Activated naive CD4-positive, alpha-beta T cell treated with Interleukin-2 at 50 U/mL for 16 hours (primary cell): ENCODE measurements around the gene DHCR24.

Source experiments
- DNase-seq: peaks from one replicate; pipeline ENCODE4 v3.0.0-alpha.2; 2020

The DHCR24 gene

DNA sequence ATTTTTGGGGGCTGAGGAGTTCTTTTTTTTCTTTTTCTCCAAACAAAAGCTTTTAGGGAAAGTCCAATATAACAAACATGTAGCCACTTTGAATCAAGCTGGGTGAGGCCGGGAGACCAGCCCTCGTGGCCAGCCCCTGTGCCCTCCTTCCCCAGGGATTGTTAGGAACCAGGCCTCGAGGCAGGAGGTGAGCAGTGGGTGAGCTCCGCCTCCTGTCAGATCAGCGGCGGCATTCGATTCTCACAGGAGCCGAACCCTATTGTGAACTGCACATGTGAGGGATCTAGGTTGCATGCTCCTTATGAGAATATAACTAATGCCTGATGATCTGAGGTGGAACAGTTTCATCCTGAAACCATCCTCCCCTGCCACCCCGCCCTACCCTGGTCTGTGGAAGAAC, 44.0 kb downstream of the DHCR24 start:
- DNase-seq = no peak

DNA sequence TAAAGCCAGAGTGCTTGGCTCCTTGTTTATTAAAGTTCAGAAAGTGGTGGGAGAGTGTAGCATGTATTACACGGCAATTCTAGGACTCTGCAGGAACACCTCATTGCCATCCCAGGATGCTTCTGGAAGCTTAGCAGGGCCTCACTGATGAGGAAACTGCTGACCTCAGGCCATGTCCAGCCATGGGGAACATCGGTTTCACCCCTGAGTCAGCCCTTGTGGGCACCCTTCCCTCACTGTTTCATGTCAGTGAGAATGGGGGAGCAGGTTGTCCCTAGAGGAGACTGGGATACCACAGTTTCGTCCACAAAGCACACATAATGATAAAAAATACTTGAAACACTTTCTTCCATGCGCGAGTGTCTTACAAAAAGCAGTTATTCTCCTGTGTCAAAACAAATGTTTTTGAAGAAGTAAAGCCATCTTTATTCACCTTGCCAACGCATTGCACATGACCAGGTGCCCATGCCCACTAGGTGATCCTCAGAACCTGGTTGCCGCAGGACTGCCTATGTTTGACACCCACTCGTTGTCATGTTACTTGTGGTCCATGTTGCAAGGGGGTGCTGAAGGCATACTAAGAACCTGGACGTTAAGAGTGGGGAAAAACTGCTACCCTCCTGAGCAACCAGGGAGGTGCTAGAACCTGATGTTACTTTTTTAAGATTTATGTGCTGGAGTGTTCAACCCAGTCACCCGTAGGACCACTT, 44.6 kb downstream of the DHCR24 start:
- DNase-seq = no peak

- no peak for DNase-seq
Measured at GRCh38 chr1:54839824-54840223, 47.2 kb downstream of the DHCR24 start.

DNA sequence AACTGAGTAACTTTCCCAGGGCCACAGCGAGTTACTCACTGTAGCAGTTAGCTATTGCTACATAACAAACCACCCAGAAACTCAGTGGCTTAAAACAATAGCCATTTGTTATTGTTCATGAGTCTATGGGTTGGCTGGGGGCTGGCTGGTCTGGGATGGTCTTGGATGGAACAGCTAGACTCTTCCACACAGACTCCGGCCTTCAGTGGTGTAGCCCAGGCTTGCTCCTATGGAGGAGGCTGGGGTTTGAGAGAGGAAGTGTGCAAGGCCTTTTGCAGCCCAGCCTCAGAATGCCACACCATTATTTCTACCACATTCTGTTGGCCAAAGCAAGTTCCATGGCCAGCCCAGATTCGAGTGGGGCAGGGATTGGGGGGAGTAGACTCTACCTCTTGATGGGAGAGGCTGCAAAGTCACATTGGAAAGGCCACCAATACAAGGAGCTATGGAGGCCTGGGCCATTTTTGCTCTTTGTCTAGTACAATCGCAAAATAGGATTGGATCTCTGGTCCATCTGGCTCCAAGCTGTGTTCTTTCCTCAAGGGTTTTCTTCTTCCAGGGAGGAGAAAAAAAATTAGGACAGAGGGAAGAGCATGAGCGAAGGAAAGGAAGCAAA, 48.3 kb downstream of the DHCR24 start:
- no peak for DNase-seq

DNA sequence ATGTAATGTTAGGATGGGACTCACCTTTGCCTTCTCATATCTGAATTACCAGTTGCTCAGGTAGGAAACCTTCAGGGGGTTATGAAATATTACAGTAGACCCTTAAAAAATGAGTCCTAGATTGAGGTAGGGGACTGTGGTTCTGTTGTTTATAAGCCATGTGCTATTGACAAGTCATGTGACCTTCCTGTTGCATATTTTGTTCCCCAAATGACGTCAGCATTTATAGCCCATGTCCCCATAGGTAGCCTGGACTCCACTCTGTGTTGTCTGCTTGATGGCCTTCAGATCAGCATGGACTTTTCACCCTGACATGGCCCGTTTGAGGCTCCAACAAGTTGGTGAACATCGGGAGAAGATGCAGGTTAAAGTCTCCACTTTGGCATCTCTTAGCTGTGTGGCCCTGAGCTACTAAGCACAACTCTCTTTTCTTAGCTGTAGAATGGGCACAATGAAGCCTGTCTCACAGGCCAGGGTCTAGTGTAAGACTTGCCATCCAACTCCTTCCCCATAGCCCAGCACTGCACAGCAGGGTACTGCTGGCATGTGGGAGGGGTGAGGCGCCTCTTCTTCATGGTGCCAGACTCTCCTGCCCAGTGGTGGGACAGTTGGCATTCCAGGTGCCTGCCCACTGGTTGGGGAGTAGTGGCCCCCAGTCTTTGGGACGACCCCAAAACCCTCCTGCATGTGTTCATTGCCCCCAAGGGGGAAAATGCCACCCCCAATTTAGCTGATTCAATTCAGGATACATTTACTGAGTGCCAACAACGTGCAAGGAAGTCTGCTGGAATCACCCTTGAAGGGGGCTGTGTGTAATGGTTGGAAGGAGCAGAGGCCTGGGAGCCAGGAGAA, 49.8 kb downstream of the DHCR24 start:
- no peak for DNase-seq

DNA sequence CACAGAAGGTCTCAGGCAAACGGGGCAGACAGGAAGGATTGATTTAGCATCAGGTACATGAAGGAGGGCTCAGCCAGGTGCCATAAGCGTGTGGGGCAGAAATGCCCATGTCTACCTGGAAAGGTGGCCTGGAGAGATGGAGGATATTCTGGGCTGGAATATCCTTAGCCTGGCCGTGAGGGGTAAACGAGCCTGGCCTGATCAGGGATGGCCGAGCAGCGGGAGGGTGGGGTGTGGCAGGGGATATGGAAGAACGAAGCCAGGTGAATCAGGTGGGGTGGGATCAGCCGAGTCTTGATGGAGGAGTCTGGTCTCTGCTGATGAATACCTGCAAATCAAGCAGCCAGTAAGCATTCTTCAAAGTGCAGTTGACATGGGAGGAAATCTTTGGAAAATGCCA, 50.4 kb downstream of the DHCR24 start:
- DNase-seq = no peak

DNA sequence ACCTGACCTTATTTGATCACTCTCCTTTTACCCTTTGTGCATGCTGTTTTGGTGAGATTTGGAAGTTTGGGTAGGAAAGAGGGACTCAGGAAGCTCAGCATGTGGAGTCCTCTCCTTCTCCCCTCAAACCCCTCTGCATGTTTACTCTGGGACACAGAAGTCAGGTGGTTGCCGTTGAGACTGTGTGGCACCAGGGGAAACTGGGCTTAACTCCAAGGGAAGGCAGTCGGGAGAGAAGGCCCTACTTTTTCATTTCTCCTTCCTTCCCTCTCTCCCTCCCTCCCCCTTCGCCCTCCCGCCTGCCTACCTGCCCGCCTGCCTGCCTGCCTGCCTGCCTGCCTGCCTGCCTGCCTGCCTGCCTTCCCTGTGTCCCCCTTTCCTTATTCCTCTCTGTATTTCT, 51.0 kb downstream of the DHCR24 start:
- no peak for DNase-seq

- DNase-seq = no peak
Measured at GRCh38 chr1:54835131-54835898, 51.7 kb downstream of the DHCR24 start.

DNA sequence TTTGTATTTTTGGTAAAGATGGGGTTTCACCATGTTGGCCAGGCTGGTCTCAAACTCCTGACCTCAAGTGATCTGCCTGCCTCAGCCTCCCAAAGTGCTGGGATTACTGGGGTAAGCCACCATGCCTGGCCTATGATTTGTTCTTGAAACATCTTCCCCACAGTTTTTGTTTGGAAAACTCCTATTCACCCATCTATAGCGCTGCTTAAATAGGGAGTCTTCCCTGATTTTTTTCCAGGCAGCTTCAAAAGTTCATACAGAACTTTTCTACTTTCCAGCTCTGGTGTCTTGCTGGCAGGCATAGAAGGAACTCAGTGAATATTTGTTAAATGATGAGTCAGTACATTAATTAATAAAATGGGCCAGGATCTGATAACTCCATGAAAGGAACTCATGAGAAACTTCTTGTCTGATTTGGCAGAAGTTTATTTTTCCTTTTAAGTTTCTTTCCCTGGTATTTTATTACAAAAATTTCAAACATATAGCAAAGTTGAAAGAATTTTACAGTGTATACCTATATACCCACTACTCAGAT, 52.9 kb downstream of the DHCR24 start:
- no peak for DNase-seq

GRCh38 chr1:54833121-54833520, 53.9 kb downstream of the DHCR24 start:
- no peak for DNase-seq

GRCh38 chr1:54826226-54826816, 60.7 kb downstream of the DHCR24 start:
- no peak for DNase-seq

DNA sequence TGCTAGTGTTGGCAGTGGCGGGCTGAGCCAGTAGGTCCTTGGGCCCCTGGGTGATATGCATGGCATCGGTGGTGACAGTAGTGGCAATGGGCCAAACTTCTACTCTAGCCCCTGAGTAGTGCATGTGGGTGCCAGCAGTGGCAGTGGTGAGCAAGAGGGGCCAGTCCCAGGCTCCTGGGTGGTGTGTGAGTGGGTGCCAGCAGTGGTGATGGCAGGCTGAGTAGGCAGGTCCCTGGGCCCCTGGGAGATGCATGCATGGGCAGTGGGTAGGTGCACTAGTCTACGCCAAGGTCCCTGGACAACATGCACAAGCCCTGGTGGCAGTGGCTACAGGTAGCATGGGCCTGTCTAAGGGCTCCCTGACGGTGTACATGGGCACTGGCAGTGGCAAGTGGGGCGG, 61.3 kb downstream of the DHCR24 start:
- no peak for DNase-seq

- no peak for DNase-seq
Measured at GRCh38 chr1:54823670-54824069, 63.3 kb downstream of the DHCR24 start.

GRCh38 chr1:54819733-54820132, 67.3 kb downstream of the DHCR24 start:
- no peak for DNase-seq

GRCh38 chr1:54819195-54819536, 67.8 kb downstream of the DHCR24 start:
- no peak for DNase-seq

GRCh38 chr1:54818461-54819194, 68.4 kb downstream of the DHCR24 start:
- no peak for DNase-seq

GRCh38 chr1:54816951-54817350, 70.0 kb downstream of the DHCR24 start:
- no peak for DNase-seq

DNA sequence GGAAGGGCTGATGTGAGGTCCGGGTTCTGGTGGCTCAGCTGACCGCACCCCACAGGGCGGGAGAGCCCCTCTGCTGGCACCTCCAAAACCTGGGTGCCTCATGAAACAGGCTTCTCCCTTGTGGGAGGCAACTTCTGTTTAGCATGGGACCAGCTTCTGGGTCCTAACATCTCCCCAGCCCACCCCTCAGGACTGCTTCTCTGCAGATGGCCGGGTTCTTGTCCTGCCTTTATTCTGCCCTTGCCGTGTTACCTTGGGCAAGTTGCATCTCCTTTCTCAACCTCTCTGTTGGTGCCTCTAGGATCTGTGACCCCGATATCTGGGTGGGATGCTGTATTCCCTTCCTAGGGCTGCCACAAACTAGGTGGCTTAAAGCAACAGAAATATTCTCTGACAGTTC, 70.9 kb downstream of the DHCR24 start:
- DNase-seq = no peak

GRCh38 chr1:54815086-54815876, 71.7 kb downstream of the DHCR24 start:
- no peak for DNase-seq

- no peak for DNase-seq
Measured at GRCh38 chr1:54814571-54814970, 72.4 kb downstream of the DHCR24 start.

- no peak for DNase-seq
Measured at GRCh38 chr1:54814126-54814498, 72.9 kb downstream of the DHCR24 start.
